ENCODE measurements around the gene XPR1.
"Not testable (repeated sequence)": the region's sequence is repeated elsewhere in the genome, so short reads cannot be mapped to it uniquely, and the experiment has no call there.

Gene XPR1

DNA sequence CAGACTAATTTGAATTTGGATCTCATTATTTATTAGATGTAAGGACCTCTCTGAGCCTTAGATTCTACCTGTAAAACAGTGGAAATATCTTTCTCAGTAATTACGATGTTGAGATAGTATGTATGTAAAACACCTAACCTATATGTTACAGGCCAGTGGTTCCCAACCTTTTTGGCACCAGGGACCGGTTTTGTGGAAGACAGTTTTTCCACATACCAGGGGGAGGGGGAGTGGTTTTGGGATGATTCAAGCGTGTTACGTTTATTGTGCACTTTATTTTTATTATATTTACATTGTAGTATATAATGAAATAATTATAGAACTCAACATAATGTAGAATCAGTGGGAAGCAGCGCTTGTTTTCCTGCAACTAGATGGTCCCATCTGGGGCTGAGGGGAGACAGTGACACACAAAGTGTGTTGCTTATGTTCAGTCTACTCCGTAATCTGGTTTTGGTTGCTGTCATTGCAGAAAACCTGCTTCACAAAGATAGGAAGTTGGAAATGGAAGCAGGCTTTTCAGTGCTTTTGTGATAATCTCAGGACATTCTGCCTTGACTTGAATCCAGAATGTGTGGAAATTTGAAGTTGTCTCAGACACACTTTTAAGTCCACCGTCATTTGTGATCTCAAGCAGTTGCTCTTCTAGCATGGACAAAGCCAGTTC, 12.8 kb downstream of the XPR1 start:
- no peak for DNase-seq (ENCODE audit: low read depth)

DNA sequence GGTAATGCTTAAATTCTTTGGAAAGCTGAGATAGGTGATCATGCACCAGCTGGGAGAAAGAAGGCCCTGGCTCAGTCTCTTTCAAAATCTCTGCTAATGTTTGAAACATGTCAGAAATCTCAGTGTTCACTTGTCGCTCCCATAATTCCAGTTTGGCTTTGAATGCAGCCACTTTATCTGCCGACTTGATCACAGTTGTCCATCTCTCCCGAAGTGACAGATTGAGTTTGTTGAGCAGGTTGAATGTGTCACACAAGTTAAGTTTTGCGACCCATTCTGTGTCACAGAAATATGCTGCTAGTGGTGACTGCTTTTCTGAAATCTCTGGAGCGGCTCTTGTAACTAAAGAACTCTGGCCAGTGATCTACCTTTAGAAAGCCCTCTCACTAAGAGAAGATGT, 13.4 kb downstream of the XPR1 start:
- not testable (repeated sequence) for DNase-seq (ENCODE audit: low read depth)

GRCh38 chr1:180646093-180646492, 14.3 kb downstream of the XPR1 start:
- DNase-seq (ENCODE audit: low read depth): no peak

DNA sequence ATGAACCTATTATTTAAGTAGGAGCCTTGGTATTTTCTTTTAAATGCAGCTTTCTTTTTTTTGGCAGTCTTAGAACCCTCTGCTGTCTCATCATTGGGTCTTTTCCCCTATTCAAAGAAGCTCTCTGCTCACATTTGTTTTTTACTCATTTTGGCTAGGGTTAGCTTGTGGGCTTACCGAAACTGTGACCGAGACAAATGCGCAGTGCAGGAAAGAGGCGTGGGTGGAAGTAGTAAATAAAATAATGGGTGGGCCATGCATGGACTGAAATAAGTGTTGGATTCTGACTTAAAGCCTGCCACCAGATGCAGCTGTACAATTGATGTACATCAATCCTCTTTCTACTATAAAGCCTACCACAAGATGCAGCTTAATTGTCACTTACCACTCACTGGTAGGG, 14.7 kb downstream of the XPR1 start:
- no peak for DNase-seq (ENCODE audit: low read depth)

DNA sequence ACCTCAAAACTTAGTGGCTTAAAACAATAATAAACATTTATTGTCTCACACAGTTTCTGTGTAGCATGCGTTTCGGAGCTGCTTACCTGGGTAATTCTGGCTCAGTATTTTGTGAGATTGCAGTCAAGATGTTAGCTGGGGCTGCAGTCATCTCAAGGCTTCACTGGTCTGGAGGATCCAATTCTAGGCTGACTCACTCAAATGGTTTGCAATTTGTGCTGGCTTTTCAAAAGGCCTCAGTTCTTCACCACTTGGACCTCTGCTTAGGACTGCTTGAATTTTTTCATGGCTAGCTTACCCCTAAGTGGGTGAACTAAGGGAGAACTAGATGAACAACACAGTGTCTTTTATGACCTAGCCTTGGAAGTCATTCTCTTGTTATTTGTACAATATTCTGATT, 21.0 kb downstream of the XPR1 start:
- DNase-seq (ENCODE audit: low read depth): peak; percentile 69

GRCh38 chr1:180662709-180663108, 30.9 kb downstream of the XPR1 start:
- DNase-seq (ENCODE audit: low read depth): no peak

- no peak for DNase-seq (ENCODE audit: low read depth)
Observed at GRCh38 chr1:180670681-180671080, 38.9 kb downstream of the XPR1 start.

DNA sequence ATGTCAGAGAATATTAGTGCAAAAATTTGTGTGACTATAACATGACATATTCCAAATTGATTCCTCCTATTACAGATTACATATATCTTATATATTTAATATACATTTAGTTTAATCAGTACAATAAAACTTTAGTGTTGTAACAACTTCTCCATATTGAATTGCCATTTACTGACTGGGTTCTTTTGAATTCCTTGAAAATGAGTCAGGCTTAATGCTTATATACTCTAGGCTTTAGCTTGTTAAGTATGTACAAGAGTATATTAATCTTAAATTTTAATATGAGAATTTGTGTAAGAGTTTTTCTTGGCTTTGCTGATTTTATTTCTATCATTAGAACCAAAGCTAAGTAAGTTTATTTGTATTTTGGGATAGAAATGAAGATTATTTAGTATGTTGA, 40.3 kb downstream of the XPR1 start:
- DNase-seq (ENCODE audit: low read depth): peak; percentile 65

DNA sequence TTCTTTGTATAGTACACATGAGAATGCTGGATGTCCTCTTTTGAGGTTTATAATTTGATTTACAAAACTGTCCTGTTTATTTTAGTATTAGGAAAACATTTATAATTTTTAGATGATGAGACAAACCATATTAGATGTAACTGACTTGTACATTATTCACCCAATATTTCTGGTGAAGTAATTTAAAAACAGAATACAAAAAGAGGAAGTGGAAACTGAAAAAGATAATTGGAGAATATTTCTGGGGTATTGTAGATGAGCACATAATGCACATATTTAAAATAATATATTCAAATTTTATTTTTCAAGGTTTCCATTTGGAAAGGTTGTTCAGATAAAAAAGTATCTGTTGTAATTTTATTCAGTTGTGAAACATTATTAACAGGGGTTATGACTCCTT, 40.7 kb downstream of the XPR1 start:
- no peak for DNase-seq (ENCODE audit: low read depth)

DNA sequence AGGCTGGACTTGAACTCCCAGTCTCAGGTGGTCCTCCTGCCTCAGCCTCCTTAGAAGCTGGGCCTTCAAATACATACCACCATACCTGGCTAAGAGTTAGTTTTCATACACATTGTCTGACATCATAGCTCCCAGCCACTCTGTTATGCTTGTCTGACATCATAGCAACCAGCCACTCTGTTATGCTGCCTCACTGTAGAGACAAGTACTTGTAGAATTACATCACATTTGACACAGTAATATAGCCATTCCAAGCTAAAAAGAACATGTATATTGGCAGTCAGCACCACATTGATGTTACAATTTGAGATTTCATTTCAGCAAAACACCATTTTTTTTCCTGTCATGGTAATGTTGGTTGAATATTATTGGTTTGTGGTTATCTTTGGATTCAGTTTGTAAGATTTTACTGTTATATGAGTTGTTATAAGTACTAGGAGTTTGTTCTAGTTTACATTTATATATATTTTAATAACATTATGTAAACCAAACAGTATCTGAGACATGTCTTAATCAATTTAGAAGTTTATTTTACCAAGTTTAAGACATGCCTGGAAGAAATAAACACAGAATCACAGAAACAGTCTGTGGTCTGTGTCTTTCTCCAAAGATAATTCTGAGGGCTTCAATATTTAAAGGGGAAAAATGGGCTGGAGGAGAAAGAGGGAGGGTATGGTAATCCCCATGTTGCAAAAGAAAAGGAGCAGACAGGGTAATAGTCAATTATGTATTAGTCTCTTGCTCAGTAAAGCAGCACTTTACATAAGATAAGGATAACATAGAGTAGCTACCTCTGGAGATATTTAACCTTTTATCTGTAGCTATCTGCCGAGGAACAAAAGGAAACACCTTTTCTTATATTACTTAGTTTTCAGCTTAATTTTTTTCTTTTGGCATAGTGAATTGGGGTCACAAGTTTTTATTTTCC, 43.0 kb downstream of the XPR1 start:
- peak; percentile 55 for DNase-seq (ENCODE audit: low read depth)

- DNase-seq (ENCODE audit: low read depth): peak; percentile 23
Observed at GRCh38 chr1:180675586-180675985, 43.8 kb downstream of the XPR1 start.

DNA sequence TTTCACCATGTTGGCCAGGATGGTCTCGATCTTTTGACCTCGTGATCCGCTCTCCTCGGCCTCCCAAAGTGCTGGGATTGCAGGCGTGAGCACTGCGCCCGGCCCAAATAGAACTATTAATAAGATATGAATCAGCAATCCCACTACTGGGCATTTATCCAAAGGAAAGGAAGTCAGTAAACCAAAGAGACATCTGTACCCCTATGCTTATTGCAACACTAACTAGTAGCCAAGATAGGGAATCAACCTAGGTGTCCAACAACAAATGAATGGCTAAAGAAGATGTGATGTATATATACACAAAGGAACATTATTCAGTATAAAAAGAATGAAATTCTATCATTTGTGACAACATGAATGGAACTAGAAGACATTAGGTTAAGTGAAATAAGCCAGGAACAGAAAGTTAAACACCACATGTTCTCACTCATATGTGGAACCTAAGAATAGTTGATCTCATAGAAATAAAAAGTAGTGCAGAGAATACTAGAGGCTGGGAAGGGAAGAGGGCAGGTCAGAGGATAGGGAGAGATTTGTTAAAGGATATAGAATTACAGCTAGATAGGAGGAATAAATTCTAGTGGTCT, 48.8 kb downstream of the XPR1 start:
- DNase-seq (ENCODE audit: low read depth): peak; percentile 85

- DNase-seq (ENCODE audit: low read depth): not testable (repeated sequence)
Observed at GRCh38 chr1:180683117-180683516, 51.3 kb downstream of the XPR1 start.

DNA sequence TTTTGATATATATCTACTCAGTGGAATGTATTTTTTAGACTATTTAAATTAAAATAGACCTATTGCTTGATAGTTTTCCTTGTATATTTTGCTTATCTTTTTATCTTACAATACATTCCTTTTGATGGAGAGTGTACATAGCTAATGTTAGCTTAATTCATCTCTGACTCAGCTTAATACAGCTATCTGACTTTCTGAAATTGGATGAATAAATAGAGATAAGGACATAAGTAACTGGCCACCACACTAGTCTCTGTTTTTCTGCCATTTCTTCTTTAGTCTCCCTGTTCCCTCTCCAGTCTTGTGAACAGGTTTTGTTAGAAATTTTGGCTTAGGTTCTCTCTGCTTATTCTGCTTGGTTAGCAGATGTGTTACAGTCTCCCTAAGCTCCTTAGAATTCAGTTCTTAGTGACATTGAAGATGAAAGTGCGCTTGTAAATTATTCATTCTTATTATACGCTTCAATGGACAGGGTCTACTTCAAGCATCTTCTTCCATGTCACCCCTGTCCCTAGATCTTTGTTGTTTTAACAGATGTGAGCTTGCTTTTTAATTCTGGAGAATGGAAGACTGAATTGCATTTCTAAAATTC, 59.6 kb downstream of the XPR1 start:
- DNase-seq (ENCODE audit: low read depth): peak; percentile 55

GRCh38 chr1:180693564-180694244, 61.9 kb downstream of the XPR1 start:
- DNase-seq (ENCODE audit: low read depth): no peak

DNA sequence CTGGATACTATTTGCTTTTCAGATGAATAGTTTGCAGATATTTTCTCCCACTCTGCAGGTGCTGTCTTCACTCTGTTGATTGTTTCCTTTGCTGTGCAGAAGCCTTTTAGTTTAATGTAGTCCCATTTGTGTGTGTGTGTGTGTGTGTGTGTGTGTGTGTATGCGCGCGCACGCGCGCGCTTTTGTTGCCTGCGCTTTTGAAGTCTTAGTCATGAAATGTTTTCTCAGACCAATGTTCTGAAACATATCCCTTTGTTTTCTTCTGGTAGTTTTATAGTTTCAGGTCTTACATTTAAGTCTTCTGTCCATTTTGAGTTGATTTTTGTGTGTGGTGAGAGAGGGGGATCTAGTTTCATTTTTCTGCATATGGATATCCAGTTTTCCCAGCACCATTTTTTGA, 63.5 kb downstream of the XPR1 start:
- no peak for DNase-seq (ENCODE audit: low read depth)

GRCh38 chr1:180696361-180696760, 64.5 kb downstream of the XPR1 start:
- DNase-seq (ENCODE audit: low read depth): no peak

- no peak for DNase-seq (ENCODE audit: low read depth)
Observed at GRCh38 chr1:180698580-180698979, 66.8 kb downstream of the XPR1 start.

DNA sequence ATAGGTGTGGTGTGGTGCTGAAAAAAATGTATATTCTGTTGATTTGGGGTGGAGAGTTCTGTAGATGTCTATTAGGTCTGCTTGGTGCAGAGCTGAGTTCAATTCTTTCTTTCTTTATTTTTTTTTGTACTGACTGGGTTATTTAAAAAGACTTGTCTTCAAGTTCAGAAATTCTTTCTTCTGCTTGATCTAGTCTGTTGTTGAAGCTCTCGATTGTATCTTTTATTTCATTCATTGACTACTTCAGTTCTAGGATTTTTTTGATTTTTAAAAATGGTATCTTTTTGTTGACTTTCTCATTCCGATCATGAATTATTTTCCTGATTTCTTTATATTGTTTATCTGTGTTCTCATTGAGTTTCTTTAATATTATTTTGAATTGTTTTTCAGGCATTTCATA, 70.6 kb downstream of the XPR1 start:
- DNase-seq (ENCODE audit: low read depth): not testable (repeated sequence)

DNA sequence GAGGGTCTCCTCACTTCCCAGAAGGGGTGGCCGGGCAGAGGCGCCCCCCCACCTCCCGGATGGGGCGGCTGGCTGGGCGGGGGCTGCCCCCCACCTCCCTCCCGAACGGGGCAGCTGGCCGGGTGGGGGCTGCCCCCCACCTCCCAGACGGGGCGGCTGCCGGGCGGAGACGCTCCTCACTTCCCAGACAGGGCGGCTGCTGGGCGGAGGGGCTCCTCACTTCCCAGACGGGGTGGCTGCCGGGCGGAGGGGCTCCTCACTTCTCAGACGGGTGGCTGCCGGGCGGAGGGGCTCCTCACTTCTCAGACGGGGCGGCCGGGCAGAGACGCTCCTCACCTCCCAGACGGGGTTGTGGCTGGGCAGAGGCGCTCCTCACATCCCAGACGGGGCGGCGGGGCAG, 78.9 kb downstream of the XPR1 start:
- not testable (repeated sequence) for DNase-seq (ENCODE audit: low read depth)

DNA sequence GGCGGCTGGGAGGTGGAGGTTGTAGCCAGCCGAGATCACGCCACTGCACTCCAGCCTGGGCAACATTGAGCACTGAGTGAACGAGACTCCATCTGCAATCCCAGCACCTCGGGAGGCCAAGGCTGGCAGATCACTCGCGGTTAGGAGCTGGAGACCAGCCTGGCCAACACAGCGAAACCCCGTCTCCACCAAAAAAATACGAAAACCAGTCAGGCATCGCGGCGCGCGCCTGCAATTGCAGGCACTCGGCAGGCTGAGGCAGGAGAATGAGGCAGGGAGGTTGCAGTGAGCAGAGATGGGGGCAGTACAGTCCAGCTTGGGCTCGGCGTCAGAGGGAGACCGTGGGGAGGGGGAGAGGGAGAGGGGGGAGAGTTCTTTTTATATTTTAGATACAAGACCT, 79.4 kb downstream of the XPR1 start:
- DNase-seq (ENCODE audit: low read depth): not testable (repeated sequence)

DNA sequence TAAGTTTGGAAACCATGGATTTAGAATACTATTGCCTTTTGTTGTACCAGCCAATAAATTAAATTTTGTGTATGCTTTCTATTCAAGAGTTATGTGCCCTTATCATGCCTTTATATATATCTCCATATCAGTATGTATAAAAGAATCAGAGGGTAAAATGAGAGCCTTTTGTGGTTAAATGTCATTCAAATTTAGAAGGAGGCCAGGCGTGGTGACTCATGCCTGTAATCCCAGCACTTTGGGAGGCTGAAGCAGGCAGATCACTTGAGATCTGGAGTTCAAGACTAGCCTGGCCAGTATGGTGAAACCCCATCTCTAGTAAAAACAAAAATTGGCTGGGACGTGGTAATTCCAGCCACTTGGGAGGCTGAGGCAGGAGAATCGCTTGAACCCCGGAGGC, 88.9 kb downstream of the XPR1 start:
- DNase-seq (ENCODE audit: low read depth): peak; percentile 24

Data from iris pigment epithelial cell (primary cell).